Activated naive CD8-positive, alpha-beta T cell treated with anti-CD3 and anti-CD28 coated beads, Interleukin-2, amount 50 U/mL, for 16 hours (primary cell): ENCODE data around the gene PAMR1.

ENCODE experiments used
- DNase-seq: peaks from one replicate; pipeline ENCODE4 v3.0.0-alpha.2; 2020; ENCODE audit warnings: low read depth, low spot score

PAMR1 gene

GRCh38 chr11:35500744-35501143, 24.7 kb downstream of the PAMR1 start:
- DNase-seq = no peak

- no peak for DNase-seq
These were observed 29.0 kb downstream of the PAMR1 start for GRCh38 chr11:35496416-35496815.

DNA sequence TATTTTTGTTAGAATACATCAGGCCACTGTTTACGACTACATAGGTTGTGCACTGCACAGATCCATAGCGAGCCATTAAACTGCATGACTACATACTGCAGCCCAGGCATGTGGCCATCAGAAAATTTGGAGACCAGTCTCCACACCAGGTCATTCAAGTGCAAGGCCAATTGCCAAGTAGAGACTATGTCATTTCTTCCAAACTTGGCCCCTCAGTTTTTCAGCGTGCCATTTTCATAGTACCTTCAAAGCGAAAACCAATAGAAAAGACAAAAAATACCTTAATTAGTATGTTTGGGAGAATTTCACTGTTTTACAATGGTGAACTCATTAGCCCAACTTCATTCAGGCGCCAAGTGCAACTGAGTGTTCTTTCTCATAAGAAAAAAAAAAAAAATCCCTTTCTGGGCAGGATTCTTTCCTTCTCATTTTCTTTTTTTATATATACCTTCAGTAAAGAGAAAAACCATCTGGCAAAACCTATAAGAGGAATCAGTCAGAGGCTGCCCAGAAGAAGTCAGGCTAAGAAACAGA, 30.4 kb downstream of the PAMR1 start:
- DNase-seq = no peak

DNA sequence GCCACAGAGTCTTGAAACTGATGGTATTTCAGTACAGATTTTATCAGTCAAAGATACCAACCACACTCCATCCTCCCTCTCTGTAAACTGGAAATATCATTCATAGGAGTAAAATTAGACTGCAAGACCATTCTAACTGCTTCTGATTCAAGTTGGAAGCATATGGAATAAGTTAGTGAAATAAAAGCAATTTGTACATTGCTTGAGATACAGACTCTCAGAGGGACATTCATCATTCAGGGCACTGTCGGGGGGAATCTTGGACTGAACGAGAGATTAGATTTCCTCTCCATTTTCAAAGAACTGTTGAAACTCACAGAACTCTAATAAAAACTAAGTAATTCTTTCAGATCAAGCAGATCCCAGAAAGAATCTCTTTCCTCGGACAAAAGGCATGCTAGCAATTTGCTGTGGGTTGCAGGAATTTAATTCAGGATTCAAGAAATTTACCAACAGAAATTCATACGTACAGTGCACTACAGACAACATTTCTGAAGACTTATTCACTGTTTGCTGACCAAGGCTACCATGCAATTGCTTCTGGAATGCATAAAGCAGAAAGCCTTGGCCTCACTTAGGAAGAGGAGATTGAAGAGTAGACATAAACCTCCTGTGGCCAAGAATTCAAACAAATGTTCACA, 34.1 kb downstream of the PAMR1 start:
- no peak for DNase-seq

DNA sequence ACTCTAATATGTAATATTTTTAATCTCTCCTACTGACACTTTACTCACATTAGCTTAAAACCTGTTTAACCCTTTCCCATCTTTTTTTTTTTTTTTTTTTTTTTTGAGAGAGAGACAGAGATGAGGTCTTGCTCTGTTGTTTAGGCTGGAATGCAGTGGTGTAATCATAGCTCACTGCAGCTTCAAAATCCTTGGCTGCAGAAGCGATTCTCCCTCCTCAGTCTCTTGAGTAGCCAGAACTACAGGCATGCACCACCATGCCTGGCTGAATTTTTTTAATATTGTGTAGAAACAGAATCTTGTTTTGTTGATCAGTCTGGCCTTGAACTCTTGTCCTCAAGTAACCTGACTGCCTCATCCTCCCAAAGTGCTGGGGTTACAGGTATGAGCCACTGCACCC, 37.3 kb downstream of the PAMR1 start:
- DNase-seq = no peak

- DNase-seq = no peak
These were observed 37.8 kb downstream of the PAMR1 start for GRCh38 chr11:35487532-35488078.

DNA sequence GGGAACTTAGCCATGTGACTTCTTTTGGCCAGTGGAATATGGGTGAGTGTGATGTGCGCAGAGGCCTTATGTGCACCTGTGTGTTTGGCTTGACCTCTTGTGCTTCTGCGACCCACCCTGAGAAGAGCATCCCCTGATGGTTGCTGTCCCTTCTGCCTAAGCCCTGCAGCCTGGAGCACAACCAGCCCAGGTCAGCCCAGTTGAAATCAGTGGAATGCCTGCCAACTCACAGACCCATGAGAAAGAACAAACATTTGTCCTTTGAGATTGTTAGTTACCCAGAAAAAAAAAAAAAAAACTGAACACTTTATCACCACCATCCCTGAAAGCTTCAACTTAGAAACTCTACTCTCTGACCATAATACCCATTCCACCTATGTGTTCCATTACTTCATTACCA, 38.5 kb downstream of the PAMR1 start:
- no peak for DNase-seq

GRCh38 chr11:35486446-35486845, 39.0 kb downstream of the PAMR1 start:
- no peak for DNase-seq

GRCh38 chr11:35485656-35486322, 39.6 kb downstream of the PAMR1 start:
- peak; percentile 51 for DNase-seq

- DNase-seq = no peak
These were observed 41.0 kb downstream of the PAMR1 start for GRCh38 chr11:35484435-35484834.

DNA sequence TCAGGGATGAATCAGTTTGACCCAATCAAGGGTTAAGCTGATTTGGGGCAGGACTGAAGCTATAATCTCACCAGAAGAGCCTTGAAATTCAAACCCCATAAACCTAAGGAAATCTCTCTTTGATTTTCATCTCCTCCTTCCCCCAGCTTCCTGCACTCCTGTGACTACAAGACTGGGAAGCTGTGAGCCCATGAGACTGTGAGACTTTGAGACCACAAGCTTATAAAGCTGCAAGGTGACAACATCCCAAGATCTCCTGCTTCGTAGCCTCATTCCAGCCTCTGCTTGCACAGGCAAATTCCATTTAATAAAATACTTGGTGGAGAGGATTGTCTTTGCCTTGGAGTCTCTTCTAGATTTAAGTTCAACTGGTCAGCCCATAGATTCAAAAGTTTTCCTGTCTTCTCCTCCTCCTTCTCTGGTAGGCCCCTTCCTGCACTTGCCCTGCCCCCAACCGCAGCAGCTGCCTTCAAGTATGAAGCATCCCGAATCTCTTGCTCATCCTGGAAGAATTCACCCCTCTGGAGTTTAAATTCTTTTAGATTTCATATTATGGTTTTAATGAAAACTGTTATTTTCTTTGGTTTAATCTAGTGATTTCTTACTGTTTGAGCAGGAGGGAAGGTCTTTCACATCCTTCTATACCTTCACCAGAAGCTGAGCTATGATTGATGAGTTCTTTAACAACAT, 42.1 kb downstream of the PAMR1 start:
- no peak for DNase-seq

GRCh38 chr11:35479731-35480130, 45.7 kb downstream of the PAMR1 start:
- no peak for DNase-seq

- no peak for DNase-seq
These were observed 46.8 kb downstream of the PAMR1 start for GRCh38 chr11:35478471-35479091.

DNA sequence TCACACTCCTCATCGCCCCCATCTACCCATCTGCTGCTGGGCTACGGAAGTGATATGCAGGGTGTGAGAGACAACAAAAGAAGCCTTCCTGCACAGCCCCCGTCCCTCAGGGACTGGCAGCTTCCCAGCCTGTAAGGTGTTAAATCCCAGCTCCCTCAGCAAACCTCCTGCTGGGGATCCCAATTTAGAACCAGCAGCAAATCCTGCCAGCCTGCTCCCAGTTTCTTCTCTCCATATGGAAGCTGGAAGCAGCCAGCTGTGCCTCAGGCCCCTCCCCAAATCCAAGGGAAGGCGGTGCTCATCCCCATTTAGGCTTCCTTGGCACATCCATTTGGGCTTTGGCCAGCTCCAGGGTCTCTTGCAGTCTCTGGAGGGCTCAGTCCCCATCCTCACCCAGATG, 47.5 kb downstream of the PAMR1 start:
- DNase-seq = no peak

DNA sequence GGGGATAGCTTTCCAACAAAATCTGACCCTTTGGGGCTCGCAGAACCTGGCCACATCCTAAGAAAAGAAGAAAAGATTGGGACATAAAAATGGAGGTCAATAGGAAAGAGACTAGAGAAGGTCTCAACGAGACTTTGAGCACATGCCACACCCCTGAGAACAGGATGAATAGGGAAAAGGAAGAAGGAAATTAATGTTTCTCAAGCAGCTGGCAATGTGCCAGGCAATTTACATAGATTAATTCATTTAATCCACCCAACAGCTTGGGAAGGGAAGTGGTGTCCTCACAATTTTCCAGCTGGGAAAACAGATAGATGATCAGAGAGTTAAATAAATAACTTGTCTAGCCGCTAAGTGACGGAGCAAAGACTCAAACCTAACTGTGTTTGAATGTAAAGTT, 50.7 kb downstream of the PAMR1 start:
- DNase-seq = no peak

- DNase-seq = no peak
These were observed 51.5 kb downstream of the PAMR1 start for GRCh38 chr11:35473795-35474374.

GRCh38 chr11:35470616-35471015, 54.8 kb downstream of the PAMR1 start:
- no peak for DNase-seq

DNA sequence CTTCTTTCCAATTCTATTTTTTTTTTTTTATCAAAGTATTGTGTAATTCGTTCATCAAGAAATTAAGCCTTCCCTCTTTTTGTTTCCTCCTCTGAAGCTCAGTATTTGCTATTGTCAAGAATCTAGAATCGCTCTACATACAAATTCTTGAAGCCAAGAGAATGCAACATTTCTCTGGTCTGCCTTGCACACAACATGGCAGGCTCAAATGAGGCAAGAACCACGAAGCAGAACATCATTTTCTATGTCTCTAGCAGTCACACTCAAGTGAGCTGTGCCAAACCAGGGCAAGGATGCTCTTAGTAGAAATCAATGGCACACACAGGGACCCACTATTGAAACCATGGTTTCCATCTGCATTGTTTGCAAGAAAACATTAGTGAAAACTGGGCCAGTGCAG, 59.4 kb downstream of the PAMR1 start:
- no peak for DNase-seq

DNA sequence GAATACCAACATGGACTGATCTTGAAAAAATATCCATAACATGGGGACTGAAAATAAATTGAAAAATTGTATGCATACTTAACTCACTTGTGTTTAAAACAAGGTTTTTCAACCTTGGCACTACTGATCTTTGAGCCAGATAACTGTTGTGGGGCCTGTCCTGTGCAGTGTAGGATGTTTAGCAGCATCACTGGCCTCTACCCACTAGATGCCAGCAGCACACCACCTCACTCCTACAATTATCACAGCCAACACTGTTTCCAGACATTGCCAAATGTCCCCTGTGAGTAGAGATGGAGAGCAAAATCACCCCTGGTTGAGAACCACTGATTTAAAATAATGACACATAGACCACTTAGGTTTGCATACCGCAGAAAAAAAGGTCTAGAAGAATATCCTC, 61.1 kb downstream of the PAMR1 start:
- no peak for DNase-seq

DNA sequence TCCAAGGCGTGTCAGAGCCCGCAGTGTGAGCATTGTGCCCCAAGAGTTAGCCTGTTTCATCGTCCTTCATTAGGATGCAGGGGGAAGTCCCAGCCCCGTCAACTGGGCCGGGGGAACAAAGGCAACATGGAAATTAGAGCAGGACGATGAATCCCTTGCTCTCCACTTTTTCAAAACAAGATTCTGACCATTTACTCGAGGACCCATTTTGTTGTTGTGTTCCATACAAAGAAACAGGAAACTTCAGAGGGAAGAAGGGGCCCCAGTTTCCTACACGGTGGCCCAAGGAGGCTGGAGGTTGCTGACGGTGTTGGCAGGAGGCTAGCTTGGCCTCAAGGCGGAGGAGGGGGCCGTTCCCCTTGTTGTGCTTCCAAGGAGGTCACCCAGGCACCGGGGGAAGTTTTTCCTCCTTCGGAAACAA, 62.1 kb downstream of the PAMR1 start:
- DNase-seq = no peak

DNA sequence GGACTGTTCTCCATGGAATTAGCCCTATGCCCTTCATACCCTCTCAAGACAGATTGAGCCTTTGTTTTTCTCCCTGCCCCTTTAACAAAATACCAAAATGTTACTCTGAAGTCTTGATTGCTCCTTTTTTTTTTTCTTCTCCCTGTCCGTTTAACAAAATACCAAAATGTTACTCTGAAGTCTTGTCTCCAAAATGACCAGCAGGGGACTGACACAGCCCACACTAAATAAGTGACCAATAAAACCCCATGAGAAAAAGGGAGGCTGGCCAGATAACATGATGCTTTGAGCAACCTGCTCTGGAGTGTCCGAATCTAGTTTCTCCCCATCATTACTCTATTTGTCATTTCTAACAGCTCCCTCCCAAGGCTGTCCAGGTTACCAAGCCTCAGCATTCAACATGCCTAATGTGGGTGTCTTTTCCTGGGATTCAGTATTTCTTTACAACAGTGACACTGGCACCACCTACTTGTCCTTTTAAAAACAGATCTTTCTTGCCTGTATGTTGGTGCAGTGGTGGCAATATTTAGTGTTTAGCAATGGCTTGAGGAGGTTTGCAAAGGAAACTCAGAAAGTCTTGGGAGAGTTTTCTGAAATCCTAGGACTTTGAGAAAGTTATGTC, 63.4 kb downstream of the PAMR1 start:
- no peak for DNase-seq
